ENCODE measurements around the gene ORC5.

Gene ORC5

GRCh38 chr7:104162081-104162480 lies 45.7 kb downstream of the ORC5 start:
- TF ChIP-seq GATA1 (IDR thresholded peaks at IDR 0.05; ENCODE audit: low read depth, low read length) (no peak), POLR2A (IDR thresholded peaks at IDR 0.05; ENCODE audit: low read length) (no peak)
- no peak for DNase-seq

- TF ChIP-seq POLR2A (IDR thresholded peaks at IDR 0.05; ENCODE audit: low read length) (no peak), GATA1 (IDR thresholded peaks at IDR 0.05; ENCODE audit: low read depth, low read length) (no peak)
- no peak for DNase-seq
Observed at GRCh38 chr7:104161244-104161643, 46.6 kb downstream of the ORC5 start.

GRCh38 chr7:104160375-104160774 lies 47.4 kb downstream of the ORC5 start:
- TF ChIP-seq POLR2A (IDR thresholded peaks at IDR 0.05; ENCODE audit: low read length), result no peak
- no peak for TF ChIP-seq GATA1 (IDR thresholded peaks at IDR 0.05; ENCODE audit: low read depth, low read length)
- peak; percentile 29 to 60 for DNase-seq

GRCh38 chr7:104156842-104157277 lies 51.0 kb downstream of the ORC5 start:
- DNase-seq, result peak; percentile 27 to 50
- TF ChIP-seq GATA1 (IDR thresholded peaks at IDR 0.05; ENCODE audit: low read depth, low read length) (no peak), POLR2A (IDR thresholded peaks at IDR 0.05; ENCODE audit: low read length) (no peak)

- no peak for DNase-seq
- TF ChIP-seq GATA1 (IDR thresholded peaks at IDR 0.05; ENCODE audit: low read depth, low read length) (no peak), POLR2A (IDR thresholded peaks at IDR 0.05; ENCODE audit: low read length) (no peak)
Observed at GRCh38 chr7:104153287-104153686, 54.5 kb downstream of the ORC5 start.

GRCh38 chr7:104152468-104152867 lies 55.3 kb downstream of the ORC5 start:
- DNase-seq, result no peak
- TF ChIP-seq POLR2A (IDR thresholded peaks at IDR 0.05; ENCODE audit: low read length) (no peak), GATA1 (IDR thresholded peaks at IDR 0.05; ENCODE audit: low read depth, low read length) (no peak)

GRCh38 chr7:104150470-104150869 lies 57.3 kb downstream of the ORC5 start:
- no peak for TF ChIP-seq POLR2A (IDR thresholded peaks at IDR 0.05; ENCODE audit: low read length)
- DNase-seq, result no peak

GRCh38 chr7:104149822-104150221 lies 58.0 kb downstream of the ORC5 start:
- no peak for TF ChIP-seq GATA1 (IDR thresholded peaks at IDR 0.05; ENCODE audit: low read depth, low read length)
- TF ChIP-seq POLR2A (IDR thresholded peaks at IDR 0.05; ENCODE audit: low read length), result no peak

GRCh38 chr7:104142147-104142546 lies 65.7 kb downstream of the ORC5 start:
- TF ChIP-seq GATA1 (IDR thresholded peaks at IDR 0.05; ENCODE audit: low read depth, low read length) (no peak), POLR2A (IDR thresholded peaks at IDR 0.05; ENCODE audit: low read length) (no peak)
- no peak for DNase-seq

More at GRCh38 chr7:104149822-104150221, 58.0 kb downstream of the ORC5 start:
- DNase-seq, result no peak

GRCh38 chr7:104137971-104138370 lies 69.8 kb downstream of the ORC5 start:
- DNase-seq, result no peak
- TF ChIP-seq POLR2A (IDR thresholded peaks at IDR 0.05; ENCODE audit: low read length) (no peak), GATA1 (IDR thresholded peaks at IDR 0.05; ENCODE audit: low read depth, low read length) (no peak)

- TF ChIP-seq POLR2A (IDR thresholded peaks at IDR 0.05; ENCODE audit: low read length) (no peak), GATA1 (IDR thresholded peaks at IDR 0.05; ENCODE audit: low read depth, low read length) (no peak)
- no peak for DNase-seq
Observed at GRCh38 chr7:104137511-104137910, 70.3 kb downstream of the ORC5 start.

GRCh38 chr7:104136981-104137380 lies 70.8 kb downstream of the ORC5 start:
- TF ChIP-seq POLR2A (IDR thresholded peaks at IDR 0.05; ENCODE audit: low read length) (no peak), GATA1 (IDR thresholded peaks at IDR 0.05; ENCODE audit: low read depth, low read length) (no peak)
- DNase-seq, result no peak

GRCh38 chr7:104136561-104136960 lies 71.3 kb downstream of the ORC5 start:
- TF ChIP-seq POLR2A (IDR thresholded peaks at IDR 0.05; ENCODE audit: low read length) (no peak), GATA1 (IDR thresholded peaks at IDR 0.05; ENCODE audit: low read depth, low read length) (no peak)
- no peak for DNase-seq

- no peak for DNase-seq
- no peak for TF ChIP-seq POLR2A (IDR thresholded peaks at IDR 0.05; ENCODE audit: low read length)
Observed at GRCh38 chr7:104135760-104136558, 71.9 kb downstream of the ORC5 start.

GRCh38 chr7:104133238-104133637 lies 74.6 kb downstream of the ORC5 start:
- DNase-seq, result no peak
- TF ChIP-seq POLR2A (IDR thresholded peaks at IDR 0.05; ENCODE audit: low read length) (no peak), GATA1 (IDR thresholded peaks at IDR 0.05; ENCODE audit: low read depth, low read length) (no peak)
